ENCODE data around the gene MSMO1.
A peak's percentile ranks its signal among the peaks of the same experiment; 100 is the strongest.
"Not testable (repeated sequence)": the region's sequence is repeated elsewhere in the genome, so short reads cannot be mapped to it uniquely, and the experiment has no call there.

MSMO1 gene

GRCh38 chr4:165325732-165326512 lies 1.5 kb upstream of the MSMO1 start:
- no peak for DNase-seq

DNA sequence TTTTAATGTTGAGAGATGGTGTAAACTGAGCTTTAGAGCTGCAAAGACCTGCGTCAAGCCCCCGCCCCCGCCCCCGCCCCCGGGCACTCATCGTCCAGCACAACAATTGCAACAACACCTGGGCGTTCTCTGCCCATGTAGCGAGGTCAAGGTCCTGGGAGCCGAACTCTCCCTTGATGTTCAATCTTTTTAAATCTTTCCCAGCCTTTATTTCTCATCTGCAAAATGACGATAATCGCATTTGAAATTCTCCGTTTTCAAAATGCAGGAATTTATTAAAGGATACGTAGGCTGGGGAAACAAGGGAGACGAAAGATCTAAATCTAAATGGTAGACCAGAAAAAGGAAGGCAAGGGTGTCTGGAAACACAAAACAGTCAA lies 648 bp upstream of the MSMO1 start:
- peak; percentile 28 for DNase-seq

DNA sequence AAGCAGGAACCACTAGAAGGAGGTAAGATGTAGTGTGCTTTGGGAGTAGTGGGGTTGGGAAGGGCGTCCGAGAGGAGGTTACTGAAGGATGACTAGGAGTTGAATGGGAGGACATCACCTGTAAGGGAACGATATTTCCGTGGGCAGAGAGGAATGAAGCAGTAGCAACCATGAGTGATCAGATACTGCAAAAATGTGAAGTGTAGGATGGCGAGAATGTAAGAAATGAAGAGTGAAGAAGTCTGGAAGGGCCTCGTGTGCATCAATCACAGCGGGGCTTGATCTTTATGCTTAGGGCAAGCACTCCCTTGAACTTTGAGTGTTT lies 594 bp downstream of the MSMO1 start:
- DNase-seq = no peak

GRCh38 chr4:165328708-165329107 lies 1.2 kb downstream of the MSMO1 start:
- DNase-seq = no peak

DNA sequence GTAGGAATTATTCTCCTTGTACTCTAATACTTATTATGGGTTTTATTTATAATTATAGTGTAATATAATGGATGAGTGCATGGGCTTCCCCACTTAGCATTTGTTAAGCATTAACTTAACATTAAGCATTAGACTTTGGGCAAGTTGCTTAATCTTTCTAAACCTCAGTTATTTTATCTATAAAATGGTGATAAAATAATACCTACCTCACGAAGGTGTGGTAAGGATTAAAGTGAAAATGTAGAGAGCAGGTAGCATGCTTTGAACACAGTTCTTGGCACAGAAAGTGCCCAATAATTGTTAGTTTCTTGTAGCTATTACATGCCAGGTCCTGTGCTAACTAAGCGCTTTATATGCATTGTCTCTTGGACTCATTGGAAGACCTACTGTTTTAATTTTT lies 2.6 kb downstream of the MSMO1 start:
- no peak for DNase-seq

DNA sequence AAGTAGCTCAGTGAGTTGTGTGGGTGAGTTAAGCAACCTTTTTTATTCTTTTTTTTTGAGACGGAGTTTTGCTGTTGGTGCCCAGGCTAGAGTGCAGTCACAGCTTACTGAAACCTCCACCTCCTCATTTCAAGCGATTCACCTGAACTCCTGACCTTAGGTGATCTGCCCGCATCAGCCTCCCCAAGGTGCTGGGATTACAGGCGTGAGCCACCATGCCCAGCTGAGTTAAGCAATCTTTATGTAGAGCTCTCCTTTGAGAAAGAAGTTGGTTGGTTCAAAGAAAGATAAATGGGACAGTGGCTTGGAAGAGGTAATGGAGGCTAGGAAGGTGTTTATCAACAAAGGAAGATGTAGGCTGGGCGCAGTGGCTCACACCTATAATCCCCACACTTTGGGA lies 3.2 kb downstream of the MSMO1 start:
- no peak for DNase-seq

DNA sequence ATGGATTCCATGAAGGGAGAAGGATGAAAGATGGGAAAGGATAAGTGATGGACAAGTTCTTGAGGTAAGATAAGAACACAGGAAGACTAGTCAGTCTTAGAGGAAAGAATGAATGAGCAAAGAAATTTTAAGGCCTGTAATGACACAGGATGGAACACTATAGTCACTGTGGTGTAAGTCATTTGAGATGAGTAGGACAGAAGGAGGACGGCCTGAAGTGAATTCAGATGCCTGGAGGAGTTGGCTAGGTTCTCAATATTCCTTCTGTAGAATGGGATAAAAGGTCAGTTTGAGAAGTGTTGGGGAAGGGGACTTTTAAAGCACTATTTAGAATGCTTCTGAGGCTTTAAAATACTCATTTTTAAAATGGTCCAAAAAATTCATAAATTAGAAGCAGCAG lies 3.9 kb downstream of the MSMO1 start:
- DNase-seq = peak; percentile 37

- DNase-seq = peak; percentile 21
Measured at GRCh38 chr4:165331823-165332222, 4.4 kb downstream of the MSMO1 start.

- DNase-seq = no peak
Measured at GRCh38 chr4:165332502-165332901, 5.0 kb downstream of the MSMO1 start.

GRCh38 chr4:165335163-165335703 lies 7.8 kb downstream of the MSMO1 start:
- DNase-seq = no peak

DNA sequence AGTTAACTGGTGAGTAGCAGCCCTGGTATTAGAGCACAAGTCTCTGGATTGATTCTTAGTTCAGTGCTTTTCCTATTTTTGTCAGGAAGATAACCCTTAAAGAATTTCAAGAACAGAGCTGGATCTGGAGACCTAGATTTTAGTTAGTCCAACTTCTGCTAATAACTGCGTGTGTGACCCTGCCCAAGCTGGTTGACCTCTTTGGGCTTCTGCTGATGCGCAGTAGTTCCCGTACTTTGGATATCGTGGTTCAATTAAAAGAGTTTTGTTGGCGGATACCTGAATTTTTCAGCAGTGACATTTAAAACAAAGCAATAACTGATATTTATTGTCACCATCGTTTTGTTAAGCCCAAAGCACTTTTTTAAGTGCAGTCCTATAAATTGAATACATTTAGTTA lies 9.3 kb downstream of the MSMO1 start:
- DNase-seq = no peak

GRCh38 chr4:165342340-165342739 lies 14.9 kb downstream of the MSMO1 start:
- DNase-seq = not testable (repeated sequence)

- no peak for DNase-seq
Measured at GRCh38 chr4:165343353-165344191, 16.1 kb downstream of the MSMO1 start.

DNA sequence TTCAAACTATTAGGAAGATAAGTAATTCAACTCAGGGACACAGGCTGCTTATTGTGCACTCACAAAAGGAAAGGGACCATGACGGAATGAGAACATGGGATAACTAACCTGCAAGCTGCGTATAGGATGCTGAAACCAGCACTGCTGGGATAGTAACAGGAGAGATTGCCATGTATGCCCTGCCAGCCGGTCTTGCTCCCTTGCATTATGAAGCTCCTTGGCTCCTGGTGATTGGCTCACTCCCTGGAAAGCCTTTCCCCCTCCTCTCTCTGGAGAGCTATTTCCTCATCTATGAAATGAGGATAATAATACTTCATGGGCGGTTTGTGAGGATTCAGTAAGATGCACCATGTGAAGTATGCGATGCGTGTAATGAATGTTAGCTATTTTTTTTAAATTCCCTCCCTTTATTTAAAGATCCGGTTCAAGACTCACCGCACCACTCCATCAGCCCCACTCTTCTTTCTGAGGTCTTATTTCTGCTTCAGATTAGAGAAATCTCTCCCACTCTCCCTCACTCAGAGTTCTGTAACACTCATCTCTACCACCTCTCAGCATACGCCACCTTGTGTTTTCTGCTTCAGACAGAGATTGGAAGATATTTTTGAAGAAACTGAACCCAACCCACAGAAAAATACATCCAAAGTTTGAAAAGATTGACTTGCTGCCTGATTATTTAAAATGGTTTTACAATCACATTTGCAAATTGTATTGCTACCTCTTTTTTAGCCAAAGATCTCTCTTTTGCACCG lies 18.4 kb downstream of the MSMO1 start:
- DNase-seq = no peak

DNA sequence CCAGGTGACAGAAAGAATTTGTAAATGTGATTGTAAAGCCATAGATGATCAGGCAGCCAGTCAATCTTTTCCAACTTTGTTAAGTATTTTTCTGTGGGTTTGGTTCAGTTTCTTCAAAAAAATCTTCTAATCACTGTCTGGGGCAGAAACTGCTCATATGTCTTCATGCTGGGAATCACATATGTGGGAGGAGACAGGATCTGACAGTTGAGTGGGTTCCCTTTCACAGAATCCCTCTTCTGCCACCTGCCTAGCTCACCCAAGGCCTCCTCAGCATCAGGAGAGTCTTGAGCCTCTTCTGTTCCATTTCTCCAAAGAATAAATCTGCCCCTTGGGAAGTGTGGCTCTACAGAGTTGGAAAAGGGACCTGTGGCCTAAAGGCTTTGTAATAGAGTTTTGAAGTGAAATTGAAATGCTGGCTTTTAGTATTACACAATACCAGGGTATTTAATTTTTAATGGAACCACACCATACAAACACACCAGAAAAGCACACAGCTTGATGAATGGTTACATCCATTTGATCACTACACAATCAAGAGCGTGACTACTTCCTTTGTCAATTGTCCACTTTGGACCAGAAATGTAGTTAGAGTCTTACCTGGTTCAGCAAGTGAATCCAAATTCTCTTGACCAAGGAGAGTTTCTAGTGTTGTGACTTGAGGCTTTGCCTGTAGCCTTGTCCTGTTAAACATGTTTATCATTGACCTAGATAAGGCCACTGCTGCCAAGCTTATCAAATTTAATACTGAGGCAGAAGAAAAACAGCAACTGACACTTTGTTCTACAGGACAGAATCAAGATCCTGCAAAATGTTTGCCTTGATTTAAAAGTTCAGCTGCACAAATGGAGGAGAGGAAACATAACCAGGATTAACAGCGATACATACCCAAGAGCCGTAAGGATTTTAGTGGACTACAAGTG lies 20.4 kb downstream of the MSMO1 start:
- DNase-seq = no peak

DNA sequence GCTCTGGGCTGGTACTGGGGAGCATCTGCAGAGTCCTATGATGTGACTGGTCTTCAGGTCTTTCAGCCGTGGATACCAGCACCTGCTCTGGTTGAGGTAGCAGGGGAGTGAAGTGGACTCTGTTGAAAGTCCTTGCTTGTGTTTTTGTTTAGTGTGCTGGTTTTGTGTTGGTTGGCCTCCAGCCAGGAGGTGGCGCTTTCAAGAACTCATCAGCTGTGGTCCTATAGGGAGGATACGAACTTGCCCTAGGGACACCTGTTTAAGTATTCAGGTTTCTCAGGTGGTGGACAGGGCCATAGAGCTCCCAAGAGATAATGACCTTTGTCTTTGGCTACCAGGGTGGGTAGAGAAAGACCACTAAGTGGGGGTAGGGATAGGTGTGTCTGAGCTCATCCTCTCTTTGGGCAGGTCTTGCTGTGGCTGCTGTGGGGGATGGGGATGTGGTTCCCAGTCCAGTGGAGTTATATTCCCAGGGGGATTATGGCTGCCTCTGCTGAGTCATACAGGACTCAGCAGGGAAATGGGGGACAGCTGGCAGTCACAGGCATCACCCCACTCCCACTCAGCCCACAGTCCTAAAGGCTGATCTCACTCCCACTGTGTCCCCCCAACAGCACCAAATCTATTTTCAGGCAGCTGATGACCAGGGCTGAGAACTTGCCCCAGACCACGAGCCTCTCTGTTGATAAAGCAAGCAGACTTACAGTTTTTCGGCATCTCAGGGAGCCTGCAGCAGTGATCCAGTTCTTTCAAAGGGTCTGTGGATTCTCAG lies 24.1 kb downstream of the MSMO1 start:
- no peak for DNase-seq

- DNase-seq = peak; percentile 8
Measured at GRCh38 chr4:165355900-165356300, 28.4 kb downstream of the MSMO1 start.

GRCh38 chr4:165359506-165359905 lies 32.0 kb downstream of the MSMO1 start:
- no peak for DNase-seq

- no peak for DNase-seq
Measured at GRCh38 chr4:165360041-165360695, 32.7 kb downstream of the MSMO1 start.

- no peak for DNase-seq
Measured at GRCh38 chr4:165360985-165361670, 33.7 kb downstream of the MSMO1 start.

All from NCI-H526 treated with DMSO at 0.1 percent for 48 hours (cell line).